ENCODE measurements around the gene OR2A5. TPM values are rescaled to one million over a fixed set of nuclear protein-coding genes. Genes with fewer than 3 reads are reported as not detected.

The OR2A5 gene
- total and polyA plus RNA-seq, 3 donors from 2014 or later = 0.31 to 0.43 TPM; not detected in 1

GRCh38 chr7:144011458-144012230 is 37.1 kb upstream of the OR2A5 start:
- TF ChIP-seq POLR2A (IDR thresholded peaks at IDR 0.05) (no peak), CTCF (IDR thresholded peaks at IDR 0.05) (no peak)

GRCh38 chr7:144018065-144018464 is 30.7 kb upstream of the OR2A5 start:
- no peak for TF ChIP-seq CTCF (IDR thresholded peaks at IDR 0.05)
- no peak for TF ChIP-seq POLR2A (IDR thresholded peaks at IDR 0.05)
- Histone ChIP-seq H3K9me3 (no peaks in the 10 kb centered on the region), H3K27ac (no peak overlapping the region), H3K4me1 (no peaks in the 10 kb centered on the region), H3K36me3 (ENCODE audit: low read depth, missing control alignments) (no peaks in the 10 kb centered on the region), H3K4me3 (no peak overlapping the region), H3K27me3 (no peaks in the 10 kb centered on the region)
- intact Hi-C loops (cut with DNase I; ENCODE audit: low total_unique reads) = no loop called here
- 83 to 88% methylated on average over 4 of the region's 4 CpGs for WGBS, 2 donors
- DNase-seq = no peak

More at GRCh38 chr7:144011458-144012230, 37.1 kb upstream of the OR2A5 start:
- no peak overlapping the region for H3K27ac ChIP-seq
- no peaks in the 10 kb centered on the region for H3K4me1 ChIP-seq
- H3K27me3 ChIP-seq = no peaks in the 10 kb centered on the region
- no peaks in the 10 kb centered on the region for H3K36me3 ChIP-seq (ENCODE audit: low read depth, missing control alignments)
- whole genome bisulfite sequencing, 2 donors = 91 to 92% methylated on average over 5 of the region's 5 CpGs
- intact Hi-C loops (cut with DNase I; ENCODE audit: low total_unique reads) = no loop called here
- H3K9me3 ChIP-seq = no peaks in the 10 kb centered on the region
- no peak for DNase-seq
- H3K4me3 ChIP-seq = no peak overlapping the region

- no peaks in the 10 kb centered on the region for H3K36me3 ChIP-seq (ENCODE audit: low read depth, missing control alignments)
- no peaks in the 10 kb centered on the region for H3K9me3 ChIP-seq
- H3K4me3 ChIP-seq = no peak overlapping the region
- no peaks in the 10 kb centered on the region for H3K27me3 ChIP-seq
- no peaks in the 10 kb centered on the region for H3K4me1 ChIP-seq
- DNase-seq = peak; percentile 17
- TF ChIP-seq CTCF (IDR thresholded peaks at IDR 0.05) (no peak), POLR2A (IDR thresholded peaks at IDR 0.05) (no peak)
- intact Hi-C loops (cut with DNase I; ENCODE audit: low total_unique reads) = no loop called here
- H3K27ac ChIP-seq = no peak overlapping the region
- 33 to 39% methylated on average over 2 of the region's 2 CpGs for WGBS, 2 donors
Observed at GRCh38 chr7:144019457-144019856, 29.3 kb upstream of the OR2A5 start.

- 61 to 64% methylated on average over 3 of the region's 3 CpGs for WGBS, 2 donors
- intact Hi-C loops (cut with DNase I; ENCODE audit: low total_unique reads) = no loop called here
- Histone ChIP-seq H3K36me3 (ENCODE audit: low read depth, missing control alignments) (no peaks in the 10 kb centered on the region), H3K4me3 (no peak overlapping the region), H3K27ac (no peak overlapping the region), H3K27me3 (no peaks in the 10 kb centered on the region), H3K9me3 (no peaks in the 10 kb centered on the region), H3K4me1 (no peaks in the 10 kb centered on the region)
- DNase-seq = no peak
- TF ChIP-seq CTCF (IDR thresholded peaks at IDR 0.05) (no peak), POLR2A (IDR thresholded peaks at IDR 0.05) (no peak)
Observed at GRCh38 chr7:144020340-144020739, 28.4 kb upstream of the OR2A5 start.

- no peak for DNase-seq
- H3K9me3 ChIP-seq = no peaks in the 10 kb centered on the region
- no peaks in the 10 kb centered on the region for H3K36me3 ChIP-seq (ENCODE audit: low read depth, missing control alignments)
- H3K27me3 ChIP-seq = no peaks in the 10 kb centered on the region
- H3K4me3 ChIP-seq = no peak overlapping the region
- intact Hi-C loops (cut with DNase I; ENCODE audit: low total_unique reads) = no loop called here
- no peaks in the 10 kb centered on the region for H3K4me1 ChIP-seq
- no peak overlapping the region for H3K27ac ChIP-seq
- TF ChIP-seq POLR2A (IDR thresholded peaks at IDR 0.05) (no peak), CTCF (IDR thresholded peaks at IDR 0.05) (no peak)
Observed at GRCh38 chr7:144022169-144022568, 26.6 kb upstream of the OR2A5 start.

All from testis (tissue), 3 donors.